GM19099 (cell line): ENCODE results near the gene DPM3.

ENCODE experiments used
- POLR2A ChIP-seq: IDR thresholded peaks from 3 replicates; pipeline ENCODE4 v1.6.1; 2011; ENCODE audit warnings: low read depth; ENCODE audit not compliant: insufficient read length; ENCODE audit errors: extremely low read depth

The DPM3 gene

GRCh38 chr1:155134880-155135414, 5.4 kb downstream of the DPM3 start:
- no peak for TF ChIP-seq POLR2A

- no peak for TF ChIP-seq POLR2A
Measured at GRCh38 chr1:155134322-155134721, 6.0 kb downstream of the DPM3 start.

GRCh38 chr1:155133799-155134281, 6.5 kb downstream of the DPM3 start:
- no peak for TF ChIP-seq POLR2A

GRCh38 chr1:155131856-155132255, 8.5 kb downstream of the DPM3 start:
- TF ChIP-seq POLR2A: no peak

- TF ChIP-seq POLR2A: no peak
Measured at GRCh38 chr1:155131285-155131684, 9.0 kb downstream of the DPM3 start.

- TF ChIP-seq POLR2A: no peak
Measured at GRCh38 chr1:155130272-155131006, 9.9 kb downstream of the DPM3 start.

GRCh38 chr1:155128755-155129473, 11.4 kb downstream of the DPM3 start:
- TF ChIP-seq POLR2A: no peak

GRCh38 chr1:155127967-155128754, 12.2 kb downstream of the DPM3 start:
- TF ChIP-seq POLR2A: no peak

- TF ChIP-seq POLR2A: no peak
Measured at GRCh38 chr1:155127105-155127966, 13.0 kb downstream of the DPM3 start, which contains the start of gene EFNA1. Gene EFNA1, plus strand, starts transcription at chr1:155127876. Its CDS starts 102 bp downstream, at chr1:155127978.

- no peak for TF ChIP-seq POLR2A
Measured at GRCh38 chr1:155126556-155127104, 13.7 kb downstream of the DPM3 start.

- TF ChIP-seq POLR2A: no peak
Measured at GRCh38 chr1:155125946-155126555, 14.3 kb downstream of the DPM3 start.

- TF ChIP-seq POLR2A: no peak
Measured at GRCh38 chr1:155125511-155125945, 14.8 kb downstream of the DPM3 start.
